ENCODE data around the gene HOXB2.

Gene HOXB2

GRCh38 chr17:48551596-48552465 lies 6.9 kb upstream of the HOXB2 start:
- no peak for DNase-seq

GRCh38 chr17:48551214-48551555 lies 6.3 kb upstream of the HOXB2 start:
- no peak for DNase-seq

- no peak for DNase-seq
Measured at GRCh38 chr17:48550502-48551213, 5.7 kb upstream of the HOXB2 start.

- no peak for DNase-seq
Measured at GRCh38 chr17:48549914-48550501, 5.1 kb upstream of the HOXB2 start.

- no peak for DNase-seq
Measured at GRCh38 chr17:48549281-48549630, 4.3 kb upstream of the HOXB2 start.

GRCh38 chr17:48548523-48549280 lies 3.8 kb upstream of the HOXB2 start:
- DNase-seq = no peak

- DNase-seq = no peak
Measured at GRCh38 chr17:48547808-48548522, 3.1 kb upstream of the HOXB2 start.

- DNase-seq = no peak
Measured at GRCh38 chr17:48546924-48547807, 2.3 kb upstream of the HOXB2 start.

GRCh38 chr17:48546137-48546923 lies 1.4 kb upstream of the HOXB2 start:
- no peak for DNase-seq

GRCh38 chr17:48545539-48545938 lies 630 bp upstream of the HOXB2 start:
- DNase-seq = no peak

- peak; percentile 37 for DNase-seq
Measured at GRCh38 chr17:48544349-48545021, 424 bp downstream of the HOXB2 start.

GRCh38 chr17:48543854-48544348 lies 1.0 kb downstream of the HOXB2 start:
- no peak for DNase-seq

GRCh38 chr17:48543107-48543853 lies 1.6 kb downstream of the HOXB2 start:
- DNase-seq = peak; percentile 62

GRCh38 chr17:48542698-48543106 lies 2.2 kb downstream of the HOXB2 start:
- DNase-seq = no peak

- DNase-seq = no peak
Measured at GRCh38 chr17:48542114-48542656, 2.7 kb downstream of the HOXB2 start.

GRCh38 chr17:48541577-48542113 lies 3.3 kb downstream of the HOXB2 start:
- peak; percentile 51 for DNase-seq

GRCh38 chr17:48541036-48541576 lies 3.8 kb downstream of the HOXB2 start:
- DNase-seq = no peak

- no peak for DNase-seq
Measured at GRCh38 chr17:48540213-48540612, 4.7 kb downstream of the HOXB2 start.

All from T1000 (cell line).